SU-DHL-6 (cell line): Measurements from ENCODE around the gene TNFRSF1B.

ENCODE experiments used
- EZH2phosphoT487 ChIP-seq: fragments of 200-600 bp; sonication (generic), shearing (Covaris generic); conservative IDR thresholded peaks from 2 replicates; pipeline ENCODE4 v1.6.1; 2018; ENCODE audit warnings: mild to moderate bottlenecking, antibody characterized with exemption, low read length, moderate library complexity, mixed read lengths
- TF ChIP-seq, protein P1 (sequence below): fragments of 200-600 bp; sonication (generic); IDR thresholded peaks from one replicate; pipeline ENCODE4 v1.5.1; 2017; ENCODE audit warnings: antibody characterized with exemption, mild to moderate bottlenecking, low read length, moderate library complexity; ENCODE audit not compliant: insufficient read depth, poor library complexity, severe bottlenecking

DNA sequence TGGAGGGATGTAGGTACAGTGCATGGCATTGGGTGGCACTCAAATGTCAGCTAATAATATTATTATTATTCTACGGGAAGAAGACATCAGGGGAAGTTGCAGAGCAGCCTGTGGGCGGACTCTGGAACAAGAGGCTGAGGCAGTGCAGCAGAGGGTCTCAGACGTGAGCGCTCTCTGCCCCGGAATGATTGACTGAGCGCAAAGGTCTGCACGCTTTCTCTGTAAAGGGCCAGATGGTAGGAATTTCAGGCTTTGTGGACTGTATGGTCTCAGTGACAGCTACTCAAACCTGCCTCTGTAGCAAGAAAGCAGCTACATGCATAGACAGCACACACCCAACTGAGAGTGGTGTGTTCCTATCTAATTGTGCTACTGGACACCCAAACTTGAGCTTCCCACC, 33.4 kb downstream of the TNFRSF1B start:
- TF ChIP-seq, protein P1, sequence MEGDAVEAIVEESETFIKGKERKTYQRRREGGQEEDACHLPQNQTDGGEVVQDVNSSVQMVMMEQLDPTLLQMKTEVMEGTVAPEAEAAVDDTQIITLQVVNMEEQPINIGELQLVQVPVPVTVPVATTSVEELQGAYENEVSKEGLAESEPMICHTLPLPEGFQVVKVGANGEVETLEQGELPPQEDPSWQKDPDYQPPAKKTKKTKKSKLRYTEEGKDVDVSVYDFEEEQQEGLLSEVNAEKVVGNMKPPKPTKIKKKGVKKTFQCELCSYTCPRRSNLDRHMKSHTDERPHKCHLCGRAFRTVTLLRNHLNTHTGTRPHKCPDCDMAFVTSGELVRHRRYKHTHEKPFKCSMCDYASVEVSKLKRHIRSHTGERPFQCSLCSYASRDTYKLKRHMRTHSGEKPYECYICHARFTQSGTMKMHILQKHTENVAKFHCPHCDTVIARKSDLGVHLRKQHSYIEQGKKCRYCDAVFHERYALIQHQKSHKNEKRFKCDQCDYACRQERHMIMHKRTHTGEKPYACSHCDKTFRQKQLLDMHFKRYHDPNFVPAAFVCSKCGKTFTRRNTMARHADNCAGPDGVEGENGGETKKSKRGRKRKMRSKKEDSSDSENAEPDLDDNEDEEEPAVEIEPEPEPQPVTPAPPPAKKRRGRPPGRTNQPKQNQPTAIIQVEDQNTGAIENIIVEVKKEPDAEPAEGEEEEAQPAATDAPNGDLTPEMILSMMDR: no peak
- TF ChIP-seq EZH2phosphoT487: no peak
